GM11168 (cell line): ENCODE measurements around the gene KCTD8.
"Not testable (repeated sequence)": the region's sequence is repeated elsewhere in the genome, so short reads cannot be mapped to it uniquely, and the experiment has no call there.

Experiments used
- in situ Hi-C: fragments of 300-500 bp; cut with MboI; formaldehyde crosslinking; loops from one replicate; pipeline ENCODE4 v1.12.0; 2022; ENCODE audit warnings: low sequenced_read_pairs; ENCODE audit not compliant: unreplicated experiment

Gene KCTD8

GRCh38 chr4:44342800-44343199, 105.8 kb downstream of the KCTD8 start:
- in situ Hi-C loops, result no loop called here

DNA sequence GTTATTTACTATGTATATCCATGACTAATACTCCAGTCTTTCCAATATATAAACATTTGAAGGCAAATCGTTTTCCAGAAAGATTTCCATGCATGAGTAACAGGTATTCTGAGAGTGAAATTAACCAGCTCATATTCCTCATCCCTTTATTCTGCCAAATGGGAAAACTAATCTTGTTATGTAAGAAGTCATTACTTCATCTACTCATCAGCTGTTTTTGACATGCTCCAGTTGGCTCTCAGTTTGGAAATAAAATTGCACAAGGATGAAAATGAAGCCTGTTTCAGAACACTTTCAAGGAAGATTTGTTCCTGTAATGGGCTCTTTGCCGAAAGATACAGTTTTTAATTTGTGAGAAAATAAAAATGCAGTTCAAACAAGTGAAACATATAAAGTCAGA, 121.9 kb downstream of the KCTD8 start:
- in situ Hi-C loops, result no loop called here

GRCh38 chr4:44320833-44321232, 127.8 kb downstream of the KCTD8 start:
- in situ Hi-C loops, result no loop called here

DNA sequence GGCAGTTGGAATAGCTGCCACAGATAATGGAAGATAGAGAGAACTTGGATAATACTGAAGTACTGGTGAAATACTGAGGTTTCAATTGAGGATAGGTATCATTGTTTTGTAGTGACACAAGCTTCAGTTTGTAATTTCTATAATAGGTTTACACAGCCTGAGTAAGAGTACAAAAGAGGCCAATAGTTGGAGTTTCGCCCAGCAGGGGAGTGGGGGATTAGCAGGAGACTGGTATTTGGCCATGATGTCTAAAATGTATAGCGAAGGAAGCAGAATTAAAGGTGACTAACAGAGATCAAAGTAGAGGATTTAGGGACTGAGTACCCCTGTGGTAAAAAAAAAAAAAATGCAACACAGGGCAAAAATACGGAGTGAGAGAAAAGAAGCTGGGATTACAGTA, 129.5 kb downstream of the KCTD8 start:
- in situ Hi-C loops, result no loop called here

DNA sequence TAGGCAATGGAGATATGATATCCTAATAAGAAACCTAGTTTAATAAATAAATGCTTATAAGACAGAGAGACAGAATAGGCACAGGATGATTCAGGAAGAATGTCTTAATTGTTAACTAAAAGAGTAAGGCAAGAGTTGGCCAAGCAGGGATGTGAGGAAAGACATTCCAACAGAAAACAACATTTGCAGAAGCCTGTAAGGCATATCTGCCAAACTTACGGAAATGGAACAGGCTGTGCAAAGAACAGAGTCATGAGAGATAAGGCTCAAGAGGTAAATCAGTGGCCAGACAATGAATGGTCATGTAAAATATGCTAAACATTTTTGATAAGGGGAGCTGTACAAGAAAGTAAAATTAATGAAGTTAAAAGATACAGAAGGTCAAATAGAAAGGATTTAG, 134.9 kb downstream of the KCTD8 start:
- in situ Hi-C loops, result no loop called here

GRCh38 chr4:44287505-44287904, 161.1 kb downstream of the KCTD8 start:
- in situ Hi-C loops, result no loop called here

DNA sequence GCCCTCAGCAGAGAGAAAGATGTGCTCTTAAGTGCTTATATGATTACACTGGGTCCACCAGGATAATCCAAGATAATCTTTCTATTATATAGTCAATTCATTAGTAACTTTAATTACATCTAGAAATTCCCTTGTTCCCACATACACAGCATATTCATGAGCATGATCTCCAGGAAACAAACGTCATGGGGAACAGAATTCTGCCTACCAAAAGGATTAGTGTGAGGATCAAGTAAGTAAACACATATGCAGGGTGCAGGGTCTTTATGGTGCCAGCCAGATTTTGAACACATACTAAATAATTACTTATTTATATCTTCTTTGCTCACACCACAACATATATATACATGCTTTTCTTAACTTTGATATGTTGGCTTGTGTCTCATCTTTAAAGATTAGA, 169.1 kb downstream of the KCTD8 start:
- in situ Hi-C loops, result no loop called here

DNA sequence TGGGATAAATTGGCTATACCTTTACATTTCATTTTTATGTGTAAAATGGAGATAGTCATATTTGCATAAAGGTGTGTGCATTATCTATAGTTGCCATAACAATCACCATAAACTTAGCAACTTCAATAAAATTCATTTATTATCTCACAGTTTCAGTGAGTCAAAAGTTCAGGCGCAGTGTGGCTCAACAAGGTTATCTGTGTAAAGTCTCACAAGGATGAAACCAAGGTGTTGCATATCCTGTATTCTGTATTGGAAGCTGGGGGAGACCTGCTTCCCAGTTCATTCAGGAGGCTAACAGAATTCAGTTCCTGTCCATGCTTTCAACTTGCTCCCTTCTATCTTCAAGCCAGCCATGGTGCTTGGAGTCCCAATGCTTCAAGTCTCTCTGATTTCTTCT, 169.5 kb downstream of the KCTD8 start:
- in situ Hi-C loops, result no loop called here

GRCh38 chr4:44257461-44257860, 191.1 kb downstream of the KCTD8 start:
- in situ Hi-C loops, result no loop called here

DNA sequence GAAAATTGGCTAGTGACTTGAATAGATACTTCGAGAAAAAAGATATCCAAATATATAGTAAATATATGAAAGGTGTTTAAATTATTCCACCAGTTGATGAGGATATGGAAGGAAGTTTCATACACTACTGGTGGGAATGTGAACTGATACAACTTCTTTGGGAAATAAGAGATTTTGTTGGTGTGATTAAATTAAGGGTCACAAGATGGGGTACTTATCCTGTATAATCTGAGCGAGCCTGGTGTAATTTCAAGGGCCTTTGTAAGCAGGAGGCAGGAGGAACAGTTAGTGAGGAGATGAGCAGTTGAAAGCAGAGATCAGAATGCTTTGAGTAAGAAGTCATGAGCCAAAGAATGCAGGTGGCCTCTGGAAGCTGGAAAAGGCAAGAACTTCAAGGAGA, 192.2 kb downstream of the KCTD8 start:
- in situ Hi-C loops, result no loop called here

DNA sequence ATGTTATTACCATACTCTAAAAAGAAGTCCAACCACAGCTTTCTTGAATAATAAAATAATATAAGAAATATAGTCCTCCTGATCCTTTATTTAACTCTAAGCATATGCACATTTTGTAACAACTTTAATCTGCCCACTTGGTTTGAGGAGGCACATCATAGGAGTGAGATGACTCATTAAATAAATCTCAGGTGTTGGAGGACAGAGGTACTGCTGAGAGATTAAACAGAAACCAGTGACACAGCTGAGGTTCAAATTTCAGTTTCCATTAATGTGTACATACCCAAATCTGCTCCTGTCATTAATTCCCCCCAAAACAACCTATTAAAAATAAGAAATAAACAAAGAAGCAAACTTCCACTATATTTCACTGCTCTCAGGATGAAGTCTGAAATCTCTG, 211.0 kb downstream of the KCTD8 start:
- in situ Hi-C loops, result no loop called here

GRCh38 chr4:44235897-44236296, 212.7 kb downstream of the KCTD8 start:
- in situ Hi-C loops, result no loop called here

DNA sequence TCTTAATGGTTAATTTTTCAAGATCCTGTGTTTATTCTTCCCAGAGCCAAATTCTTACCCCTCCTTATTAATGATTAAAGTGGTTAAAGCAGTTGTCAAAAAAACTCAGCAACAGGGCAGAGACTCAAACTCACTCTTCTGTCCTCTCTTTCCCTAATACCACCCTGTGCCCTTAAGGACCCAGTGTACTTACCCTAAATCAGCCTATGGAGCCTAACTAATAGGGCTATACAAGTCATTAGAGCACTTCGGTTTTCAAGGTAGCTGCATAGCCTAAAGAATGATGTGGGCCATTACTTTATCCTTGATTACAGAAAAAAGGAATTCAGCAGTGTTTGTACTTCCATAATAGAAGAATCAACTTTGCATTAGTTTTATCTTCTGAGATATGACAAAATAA, 216.3 kb downstream of the KCTD8 start:
- in situ Hi-C loops, result no loop called here

DNA sequence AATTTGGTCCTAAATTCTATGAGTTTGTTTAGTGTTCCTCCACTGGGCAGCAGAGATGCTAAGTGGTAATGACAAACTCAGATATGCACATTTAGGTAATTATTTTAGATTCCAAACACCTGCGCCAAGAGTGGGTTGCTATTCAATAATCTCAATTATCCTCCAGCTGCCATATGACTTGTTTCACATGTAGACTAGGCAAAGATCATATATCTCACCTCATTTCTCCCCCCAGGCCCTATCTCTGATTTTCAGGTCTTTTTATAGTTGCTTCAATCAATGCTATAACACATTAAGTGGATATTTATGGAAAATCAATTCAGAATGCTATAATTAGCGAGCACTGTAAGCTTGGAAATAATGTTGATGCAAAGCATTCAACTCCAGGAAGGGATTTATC, 217.6 kb downstream of the KCTD8 start:
- in situ Hi-C loops, result no loop called here

- in situ Hi-C loops, result no loop called here
Measured at GRCh38 chr4:44228326-44228725, 220.3 kb downstream of the KCTD8 start.

DNA sequence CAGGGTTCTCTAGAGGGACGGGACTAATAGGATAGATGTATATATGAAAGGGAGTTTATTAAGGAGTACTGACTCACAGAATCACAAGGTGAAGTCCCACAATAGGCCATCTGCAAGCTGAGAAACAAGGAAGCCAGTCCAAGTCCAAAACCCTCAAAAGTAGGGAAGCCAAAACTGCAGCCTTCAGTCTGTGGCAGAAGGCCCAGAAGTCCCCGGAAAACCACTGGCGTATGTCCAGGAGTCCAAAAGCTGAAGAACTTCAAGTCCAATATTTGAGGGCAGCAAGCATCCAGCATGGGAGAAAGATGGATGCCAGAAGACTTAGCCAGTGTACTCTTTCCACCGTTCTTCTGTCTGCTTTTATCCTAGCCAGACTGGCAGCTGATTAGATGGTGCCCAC, 227.2 kb downstream of the KCTD8 start:
- in situ Hi-C loops, result no loop called here

GRCh38 chr4:44210750-44211149, 237.9 kb downstream of the KCTD8 start:
- in situ Hi-C loops, result no loop called here

- in situ Hi-C loops, result no loop called here
Measured at GRCh38 chr4:44196796-44197195, 251.8 kb downstream of the KCTD8 start.

DNA sequence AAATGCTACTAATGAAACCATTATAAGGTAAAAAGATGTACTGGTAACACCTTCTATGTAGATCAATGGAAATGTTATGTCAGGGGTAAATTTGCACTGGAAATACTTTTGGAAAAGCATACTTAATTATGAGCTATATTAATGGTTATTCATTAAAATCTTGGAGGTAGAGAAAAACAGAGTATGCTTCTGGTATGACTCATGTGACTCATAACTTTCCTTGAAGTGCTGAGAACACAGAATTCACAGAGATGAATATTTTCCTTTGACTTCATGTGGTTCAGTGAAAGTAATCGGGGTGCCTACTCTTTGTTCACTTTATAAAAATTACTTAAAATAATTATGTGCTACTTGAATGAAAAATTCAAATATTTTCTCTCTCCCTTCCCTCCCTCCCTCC, 254.2 kb downstream of the KCTD8 start:
- in situ Hi-C loops, result no loop called here

- in situ Hi-C loops, result no loop called here
Measured at GRCh38 chr4:44186850-44187246, 261.8 kb downstream of the KCTD8 start.

DNA sequence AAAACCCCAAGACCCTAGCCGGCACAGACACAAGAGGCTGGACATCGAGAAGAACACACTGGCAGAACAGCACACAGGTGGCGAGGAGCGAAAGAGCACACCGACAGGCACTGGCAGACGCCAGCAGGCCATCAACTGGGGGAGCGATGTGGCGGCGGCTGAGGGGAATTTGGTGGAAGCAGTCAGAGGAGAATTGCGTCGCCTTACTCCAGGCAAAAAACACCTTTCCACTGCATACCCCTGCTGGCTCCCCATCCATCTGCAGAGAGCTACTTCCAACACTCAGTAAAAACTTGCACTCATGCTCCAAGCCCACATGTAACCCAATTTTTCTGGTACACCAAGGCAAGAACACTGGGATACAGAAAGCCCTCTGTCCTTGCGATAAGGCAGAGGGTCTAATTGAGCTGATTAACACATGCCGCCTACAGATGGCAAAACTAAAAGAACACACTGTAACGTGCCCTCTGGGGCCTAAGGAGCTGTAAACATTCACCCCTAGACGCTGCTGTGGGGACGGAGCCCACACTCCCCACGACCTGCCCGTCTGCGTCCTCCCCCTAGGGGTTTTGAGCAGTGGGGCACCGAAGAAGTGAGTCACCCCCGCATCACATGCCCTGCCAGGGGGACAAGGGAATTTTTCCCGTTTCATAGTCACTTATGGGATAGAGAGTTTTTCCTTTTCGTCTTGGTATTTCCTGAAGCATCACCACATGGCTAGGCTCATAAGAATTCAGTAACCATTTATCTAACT, 262.3 kb downstream of the KCTD8 start:
- in situ Hi-C loops, result no loop called here

DNA sequence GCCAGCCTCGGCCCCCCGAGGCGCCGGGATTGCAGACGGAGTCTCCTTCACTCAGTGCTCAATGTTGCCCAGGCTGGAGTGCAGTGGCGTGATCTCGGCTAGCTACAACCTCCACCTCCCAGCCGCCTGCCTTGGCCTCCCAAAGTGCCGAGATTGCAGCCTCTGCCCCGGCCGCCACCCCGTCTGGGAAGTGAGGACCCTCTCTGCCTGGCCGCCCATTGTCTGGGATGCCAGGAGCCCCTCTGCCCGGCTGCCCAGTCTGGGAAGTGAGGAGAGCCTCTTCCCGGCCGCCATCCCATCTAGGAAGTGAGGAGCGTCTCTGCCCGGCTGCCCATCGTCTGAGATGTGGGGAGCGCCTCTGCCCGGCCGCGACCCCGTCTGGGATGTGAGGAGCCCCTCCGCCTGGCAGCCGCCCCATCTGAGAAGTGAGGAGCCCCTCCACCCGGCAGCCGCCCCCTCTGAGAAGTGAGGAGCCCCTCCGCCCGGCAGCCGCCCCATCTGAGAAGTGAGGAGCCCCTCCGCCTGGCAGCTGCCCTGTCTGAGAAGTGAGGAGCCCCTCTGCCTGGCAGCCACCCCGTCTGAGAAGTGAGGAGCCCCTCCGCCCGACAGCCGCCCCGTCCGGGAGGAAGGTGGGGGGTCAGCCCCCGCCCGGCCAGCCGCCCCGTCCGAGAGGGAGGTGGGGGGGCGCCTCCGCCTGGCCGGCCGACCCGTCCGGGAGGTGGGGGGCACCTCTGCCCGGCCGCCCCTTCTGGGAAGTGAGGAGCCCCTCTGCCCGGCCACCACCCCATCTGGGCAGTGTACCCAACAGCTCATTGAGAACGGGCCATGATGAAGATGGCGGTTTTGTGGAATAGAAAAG, 266.9 kb downstream of the KCTD8 start:
- in situ Hi-C loops, result not testable (repeated sequence)
